HEK293 (cell line): ENCODE data around the gene TRDMT1.

Source experiments
- CTCF ChIA-PET: fragments of 350-600 bp; formaldehyde crosslinking; extraction: SDS; loops from one replicate; lab custom pipeline; 2021; ENCODE audit warnings: antibody characterized with exemption; lab: Yijun Ruan, JAX
- POLR2A ChIA-PET: fragments of 300-600 bp; formaldehyde crosslinking; extraction: SDS; loops from one replicate; lab custom pipeline; 2020; ENCODE audit warnings: antibody characterized with exemption, inconsistent platforms; lab: Yijun Ruan, JAX
- H3K27ac ChIP-seq: fragments of 200-500 bp; sonication (Bioruptor generic); 2 replicates; pipeline ENCODE4 v1.5.1; 2014; ENCODE audit warnings: low read depth, low read length, control low read depth, inconsistent platforms; ENCODE audit errors: extremely low read depth
- H3K36me3 ChIP-seq, 2 experiments: fragments of 200-500 bp in 1 of 2; sonication (Bioruptor generic) in 1 of 2; 1 replicate in 1 of 2; 2 replicates in 1 of 2; pipeline ENCODE4 v1.5.1; 2014 to 2017; ENCODE audit warnings: inconsistent platforms in 2 of 2, low read length in 2 of 2; ENCODE audit not compliant: control insufficient read depth in 2 of 2, insufficient read depth in 1 of 2
- H3K4me1 ChIP-seq: fragments of 200-500 bp; sonication (Bioruptor generic); 2 replicates; pipeline ENCODE4 v1.5.1; 2014; ENCODE audit warnings: mild to moderate bottlenecking, low read length, inconsistent platforms; ENCODE audit not compliant: control insufficient read depth, insufficient read depth
- H3K4me3 ChIP-seq: 2 replicates; pipeline ENCODE4 v1.5.1; 2011; ENCODE audit warnings: low read depth, mild to moderate bottlenecking, control low read depth, low read length, moderate library complexity
- H3K9me3 ChIP-seq: fragments of 200-500 bp; sonication (Bioruptor generic); 2 replicates; pipeline ENCODE4 v1.5.1; 2014; ENCODE audit warnings: low read depth, low read length, inconsistent platforms; ENCODE audit not compliant: control insufficient read depth, insufficient read depth
- EGR2 ChIP-seq: fragments of 450-650 bp; formaldehyde crosslinking; IDR thresholded peaks from 2 replicates; pipeline ENCODE4 v1.5.1; 2016; ENCODE audit warnings: low read depth, missing biosample characterization, missing genetic modification characterization
- MZF1 ChIP-seq: fragments of 450-650 bp; formaldehyde crosslinking; IDR thresholded peaks from 2 replicates; pipeline ENCODE4 v1.5.1; 2017; ENCODE audit warnings: missing biosample characterization, missing genetic modification characterization, borderline replicate concordance
- ZBTB17 ChIP-seq: fragments of 450-650 bp; formaldehyde crosslinking; IDR thresholded peaks from 2 replicates; pipeline ENCODE4 v1.5.1; 2016; ENCODE audit warnings: missing biosample characterization, missing genetic modification characterization
- ZBTB8A ChIP-seq: fragments of 450-650 bp; formaldehyde crosslinking; IDR thresholded peaks from 2 replicates; pipeline ENCODE4 v1.5.1; 2016; ENCODE audit warnings: missing biosample characterization, missing genetic modification characterization
- ZNF155 ChIP-seq: fragments of 450-650 bp; formaldehyde crosslinking; IDR thresholded peaks from 2 replicates; pipeline ENCODE4 v1.5.1; 2016; ENCODE audit warnings: missing biosample characterization, missing genetic modification characterization
- ZNF366 ChIP-seq: fragments of 450-650 bp; formaldehyde crosslinking; conservative IDR thresholded peaks from 2 replicates; pipeline ENCODE4 v1.5.1; 2016; ENCODE audit warnings: missing biosample characterization, missing genetic modification characterization
- ZNF521 ChIP-seq: fragments of 450-650 bp; formaldehyde crosslinking; IDR thresholded peaks from 2 replicates; pipeline ENCODE4 v1.5.1; 2017; ENCODE audit warnings: missing biosample characterization, mild to moderate bottlenecking, missing genetic modification characterization
- ZNF610 ChIP-seq: fragments of 450-650 bp; formaldehyde crosslinking; IDR thresholded peaks from 2 replicates; pipeline ENCODE4 v1.5.1; 2016; ENCODE audit warnings: missing biosample characterization, missing genetic modification characterization, borderline replicate concordance
- ZNF670 ChIP-seq: fragments of 450-650 bp; formaldehyde crosslinking; IDR thresholded peaks from 2 replicates; pipeline ENCODE4 v1.5.1; 2016; ENCODE audit warnings: missing biosample characterization, missing genetic modification characterization, low read depth
- ZNF707 ChIP-seq: fragments of 450-650 bp; formaldehyde crosslinking; IDR thresholded peaks from 2 replicates; pipeline ENCODE4 v1.5.1; 2016; ENCODE audit warnings: missing biosample characterization, missing genetic modification characterization
- ZNF76 ChIP-seq: fragments of 450-650 bp; formaldehyde crosslinking; IDR thresholded peaks from 2 replicates; pipeline ENCODE4; 2016; ENCODE audit warnings: low read depth, missing biosample characterization, missing genetic modification characterization, borderline replicate concordance
- ZNF792 ChIP-seq: fragments of 450-650 bp; formaldehyde crosslinking; IDR thresholded peaks from 2 replicates; pipeline ENCODE4 v1.5.1; 2016; ENCODE audit warnings: missing biosample characterization, missing genetic modification characterization
- ZSCAN30 ChIP-seq: fragments of 450-650 bp; IDR thresholded peaks from 2 replicates; pipeline ENCODE4 v1.5.1; 2018; ENCODE audit warnings: missing biosample characterization, mild to moderate bottlenecking, missing genetic modification characterization, moderate library complexity
- TF ChIP-seq, protein P1 (sequence below): fragments of 450-650 bp; formaldehyde crosslinking; IDR thresholded peaks from 2 replicates; pipeline ENCODE4 v1.5.1; 2016; ENCODE audit warnings: missing biosample characterization, missing genetic modification characterization
- TF ChIP-seq, protein P2 (sequence below): fragments of 450-650 bp; formaldehyde crosslinking; IDR thresholded peaks from 2 replicates; pipeline ENCODE4 v1.5.1; 2016; ENCODE audit warnings: missing biosample characterization, missing genetic modification characterization
- TF ChIP-seq, protein P3 (sequence below): fragments of 450-650 bp; formaldehyde crosslinking; IDR thresholded peaks from 2 replicates; pipeline ENCODE4 v1.5.1; 2017; ENCODE audit warnings: missing biosample characterization, missing genetic modification characterization
- TF ChIP-seq, protein P4 (sequence below): fragments of 450-650 bp; formaldehyde crosslinking; IDR thresholded peaks from 2 replicates; pipeline ENCODE4 v1.5.1; 2017; ENCODE audit warnings: missing biosample characterization, missing genetic modification characterization
- TF ChIP-seq, protein P5 (sequence below): fragments of 450-650 bp; formaldehyde crosslinking; IDR thresholded peaks from 2 replicates; pipeline ENCODE4 v1.5.1; 2017; ENCODE audit warnings: missing biosample characterization, missing genetic modification characterization

The TRDMT1 gene

DNA sequence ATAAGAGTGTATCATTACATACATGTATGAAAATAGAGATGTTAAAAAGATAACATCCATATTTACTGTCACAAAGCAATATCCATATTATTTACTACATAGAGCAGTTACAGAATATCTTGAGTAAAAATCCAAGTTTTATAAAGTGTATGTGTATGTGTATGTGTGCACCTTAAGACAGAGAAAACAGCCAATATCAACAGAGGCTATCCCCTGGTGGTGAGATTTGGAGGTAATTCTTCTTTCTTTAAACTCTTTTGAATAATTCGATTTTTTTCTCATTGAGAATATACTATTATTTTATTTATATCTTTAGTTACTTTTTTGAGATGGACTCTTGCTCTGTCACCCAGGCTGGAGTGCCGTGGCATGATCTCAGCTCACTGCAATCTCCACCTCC is 18.4 kb downstream of the TRDMT1 start:
- H3K4me3 ChIP-seq, result no peak overlapping the region
- ChIA-PET CTCF (no interaction called here), POLR2A (no interaction called here)
- TF ChIP-seq, protein P1, sequence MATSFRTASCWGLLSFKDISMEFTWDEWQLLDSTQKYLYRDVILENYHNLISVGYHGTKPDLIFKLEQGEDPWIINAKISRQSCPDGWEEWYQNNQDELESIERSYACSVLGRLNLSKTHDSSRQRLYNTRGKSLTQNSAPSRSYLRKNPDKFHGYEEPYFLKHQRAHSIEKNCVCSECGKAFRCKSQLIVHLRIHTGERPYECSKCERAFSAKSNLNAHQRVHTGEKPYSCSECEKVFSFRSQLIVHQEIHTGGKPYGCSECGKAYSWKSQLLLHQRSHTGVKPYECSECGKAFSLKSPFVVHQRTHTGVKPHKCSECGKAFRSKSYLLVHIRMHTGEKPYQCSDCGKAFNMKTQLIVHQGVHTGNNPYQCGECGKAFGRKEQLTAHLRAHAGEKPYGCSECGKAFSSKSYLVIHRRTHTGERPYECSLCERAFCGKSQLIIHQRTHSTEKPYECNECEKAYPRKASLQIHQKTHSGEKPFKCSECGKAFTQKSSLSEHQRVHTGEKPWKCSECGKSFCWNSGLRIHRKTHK, result no peak
- TF ChIP-seq ZNF521 (no peak), EGR2 (tag by site-specific recombination) (no peak), ZNF155 (tag by site-specific recombination) (no peak), ZNF707 (tag by site-specific recombination) (no peak), ZNF610 (tag by site-specific recombination) (no peak)
- TF ChIP-seq, protein P2, sequence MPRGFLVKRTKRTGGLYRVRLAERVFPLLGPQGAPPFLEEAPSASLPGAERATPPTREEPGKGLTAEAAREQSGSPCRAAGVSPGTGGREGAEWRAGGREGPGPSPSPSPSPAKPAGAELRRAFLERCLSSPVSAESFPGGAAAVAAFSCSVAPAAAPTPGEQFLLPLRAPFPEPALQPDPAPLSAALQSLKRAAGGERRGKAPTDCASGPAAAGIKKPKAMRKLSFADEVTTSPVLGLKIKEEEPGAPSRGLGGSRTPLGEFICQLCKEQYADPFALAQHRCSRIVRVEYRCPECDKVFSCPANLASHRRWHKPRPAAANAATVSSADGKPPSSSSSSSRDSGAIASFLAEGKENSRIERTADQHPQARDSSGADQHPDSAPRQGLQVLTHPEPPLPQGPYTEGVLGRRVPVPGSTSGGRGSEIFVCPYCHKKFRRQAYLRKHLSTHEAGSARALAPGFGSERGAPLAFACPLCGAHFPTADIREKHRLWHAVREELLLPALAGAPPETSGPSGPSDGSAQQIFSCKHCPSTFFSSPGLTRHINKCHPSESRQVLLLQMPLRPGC (tag by site-specific recombination), result no peak
- TF ChIP-seq, protein P3, sequence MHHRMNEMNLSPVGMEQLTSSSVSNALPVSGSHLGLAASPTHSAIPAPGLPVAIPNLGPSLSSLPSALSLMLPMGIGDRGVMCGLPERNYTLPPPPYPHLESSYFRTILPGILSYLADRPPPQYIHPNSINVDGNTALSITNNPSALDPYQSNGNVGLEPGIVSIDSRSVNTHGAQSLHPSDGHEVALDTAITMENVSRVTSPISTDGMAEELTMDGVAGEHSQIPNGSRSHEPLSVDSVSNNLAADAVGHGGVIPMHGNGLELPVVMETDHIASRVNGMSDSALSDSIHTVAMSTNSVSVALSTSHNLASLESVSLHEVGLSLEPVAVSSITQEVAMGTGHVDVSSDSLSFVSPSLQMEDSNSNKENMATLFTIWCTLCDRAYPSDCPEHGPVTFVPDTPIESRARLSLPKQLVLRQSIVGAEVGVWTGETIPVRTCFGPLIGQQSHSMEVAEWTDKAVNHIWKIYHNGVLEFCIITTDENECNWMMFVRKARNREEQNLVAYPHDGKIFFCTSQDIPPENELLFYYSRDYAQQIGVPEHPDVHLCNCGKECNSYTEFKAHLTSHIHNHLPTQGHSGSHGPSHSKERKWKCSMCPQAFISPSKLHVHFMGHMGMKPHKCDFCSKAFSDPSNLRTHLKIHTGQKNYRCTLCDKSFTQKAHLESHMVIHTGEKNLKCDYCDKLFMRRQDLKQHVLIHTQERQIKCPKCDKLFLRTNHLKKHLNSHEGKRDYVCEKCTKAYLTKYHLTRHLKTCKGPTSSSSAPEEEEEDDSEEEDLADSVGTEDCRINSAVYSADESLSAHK (tag by site-specific recombination), result no peak
- H3K9me3 ChIP-seq, result no peaks in the 10 kb centered on the region
- no peaks in the 10 kb centered on the region for H3K36me3 ChIP-seq
- no peak overlapping the region for H3K27ac ChIP-seq
- H3K4me1 ChIP-seq, result no peaks in the 10 kb centered on the region

DNA sequence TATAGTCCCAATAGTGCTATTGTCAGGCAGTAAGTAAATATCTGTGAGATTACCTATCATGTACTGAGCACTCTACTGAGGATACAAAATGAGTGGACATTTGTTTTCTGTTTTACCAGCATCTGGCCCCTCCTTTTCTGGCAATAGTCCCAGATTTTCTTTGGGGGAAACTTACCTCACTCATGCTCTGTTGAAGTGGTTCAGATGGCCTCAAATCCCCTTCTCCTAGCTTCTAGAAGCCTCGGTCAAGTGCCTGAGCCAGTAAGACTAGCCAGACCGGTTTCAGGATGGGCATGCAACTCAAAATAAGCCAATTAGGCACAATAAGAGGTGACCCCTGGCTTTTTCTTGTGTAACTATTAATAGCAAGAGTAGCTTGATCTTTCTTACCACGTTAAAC is 19.7 kb downstream of the TRDMT1 start:
- POLR2A ChIA-PET, result interaction anchor here (1.4 kb wide), 1 partner anchor 48 kb away, joined by 8 read pairs; no protein-coding TSS in a partner anchor
- TF ChIP-seq ZNF76 (tag by site-specific recombination) (no peak), ZSCAN30 (tag by site-specific recombination) (no peak), ZBTB17 (0 out of 2 replicates have a peak, but pooled peaks have one; percentile 41), ZNF366 (peak; percentile 29; the same call in 1 of the 2 replicates), MZF1 (tag by site-specific recombination) (peak; percentile 87)
- TF ChIP-seq, protein P4, sequence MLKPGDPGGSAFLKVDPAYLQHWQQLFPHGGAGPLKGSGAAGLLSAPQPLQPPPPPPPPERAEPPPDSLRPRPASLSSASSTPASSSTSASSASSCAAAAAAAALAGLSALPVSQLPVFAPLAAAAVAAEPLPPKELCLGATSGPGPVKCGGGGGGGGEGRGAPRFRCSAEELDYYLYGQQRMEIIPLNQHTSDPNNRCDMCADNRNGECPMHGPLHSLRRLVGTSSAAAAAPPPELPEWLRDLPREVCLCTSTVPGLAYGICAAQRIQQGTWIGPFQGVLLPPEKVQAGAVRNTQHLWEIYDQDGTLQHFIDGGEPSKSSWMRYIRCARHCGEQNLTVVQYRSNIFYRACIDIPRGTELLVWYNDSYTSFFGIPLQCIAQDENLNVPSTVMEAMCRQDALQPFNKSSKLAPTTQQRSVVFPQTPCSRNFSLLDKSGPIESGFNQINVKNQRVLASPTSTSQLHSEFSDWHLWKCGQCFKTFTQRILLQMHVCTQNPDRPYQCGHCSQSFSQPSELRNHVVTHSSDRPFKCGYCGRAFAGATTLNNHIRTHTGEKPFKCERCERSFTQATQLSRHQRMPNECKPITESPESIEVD (tag by site-specific recombination), result peak; percentile 38; the same call in 1 of the 2 replicates

DNA sequence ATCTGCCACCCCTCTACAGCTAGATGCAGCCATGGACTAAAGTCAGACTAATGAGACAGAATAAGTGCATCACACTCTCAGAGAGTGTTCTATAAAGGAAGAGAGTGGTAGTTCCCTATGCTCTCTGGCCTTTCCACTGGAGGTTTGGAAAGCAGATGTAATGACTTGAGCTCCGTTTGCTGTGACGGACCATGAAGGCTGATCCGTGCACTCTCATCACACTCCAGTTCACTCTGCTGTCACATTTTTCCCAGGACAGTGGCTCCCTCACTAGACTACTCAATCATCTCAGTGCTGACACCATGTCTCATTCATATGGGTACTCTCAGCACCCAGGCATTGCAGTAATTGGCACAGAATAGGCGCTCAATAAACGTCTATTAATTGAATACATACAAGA is 20.4 kb downstream of the TRDMT1 start:
- no peaks in the 10 kb centered on the region for H3K4me1 ChIP-seq
- no peaks in the 10 kb centered on the region for H3K9me3 ChIP-seq
- no peaks in the 10 kb centered on the region for H3K36me3 ChIP-seq
- ChIA-PET POLR2A (interaction anchor here (0.5 to 1.4 kb wide), 2 partner anchors 49 to 1332 kb away, joined by 3 to 8 read pairs; no protein-coding TSS in a partner anchor), CTCF (no interaction called here)
- no peak overlapping the region for H3K4me3 ChIP-seq
- no peak overlapping the region for H3K27ac ChIP-seq
- no peak for TF ChIP-seq ZNF792 (tag by site-specific recombination)
- TF ChIP-seq ZBTB8A, result no peak
- TF ChIP-seq ZNF670, result no peak
- TF ChIP-seq, protein P5, sequence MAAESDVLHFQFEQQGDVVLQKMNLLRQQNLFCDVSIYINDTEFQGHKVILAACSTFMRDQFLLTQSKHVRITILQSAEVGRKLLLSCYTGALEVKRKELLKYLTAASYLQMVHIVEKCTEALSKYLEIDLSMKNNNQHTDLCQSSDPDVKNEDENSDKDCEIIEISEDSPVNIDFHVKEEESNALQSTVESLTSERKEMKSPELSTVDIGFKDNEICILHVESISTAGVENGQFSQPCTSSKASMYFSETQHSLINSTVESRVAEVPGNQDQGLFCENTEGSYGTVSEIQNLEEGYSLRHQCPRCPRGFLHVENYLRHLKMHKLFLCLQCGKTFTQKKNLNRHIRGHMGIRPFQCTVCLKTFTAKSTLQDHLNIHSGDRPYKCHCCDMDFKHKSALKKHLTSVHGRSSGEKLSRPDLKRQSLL (tag by site-specific recombination), result no peak

More for the DNA sequence above, 19.7 kb downstream of the TRDMT1 start:
- no peak overlapping the region for H3K4me3 ChIP-seq
- no peak overlapping the region for H3K27ac ChIP-seq
- CTCF ChIA-PET, result no interaction called here
- no peaks in the 10 kb centered on the region for H3K9me3 ChIP-seq
- H3K4me1 ChIP-seq, result no peaks in the 10 kb centered on the region
- H3K36me3 ChIP-seq, result no peaks in the 10 kb centered on the region
